ENCODE measurements around the gene RAB21. TPM values are rescaled to one million over a fixed set of nuclear protein-coding genes. Genes with fewer than 3 reads are reported as not detected.

The RAB21 gene, protein sequence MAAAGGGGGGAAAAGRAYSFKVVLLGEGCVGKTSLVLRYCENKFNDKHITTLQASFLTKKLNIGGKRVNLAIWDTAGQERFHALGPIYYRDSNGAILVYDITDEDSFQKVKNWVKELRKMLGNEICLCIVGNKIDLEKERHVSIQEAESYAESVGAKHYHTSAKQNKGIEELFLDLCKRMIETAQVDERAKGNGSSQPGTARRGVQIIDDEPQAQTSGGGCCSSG
- 170 TPM for total RNA-seq
- long read RNA-seq, full-length matches to known transcripts = 166 of 179 reads
- long read RNA-seq, partial matches to known transcripts = 1 of 179 reads
- long read RNA-seq, other reads (novel, unspliced or antisense) = 12 of 179 reads

DNA sequence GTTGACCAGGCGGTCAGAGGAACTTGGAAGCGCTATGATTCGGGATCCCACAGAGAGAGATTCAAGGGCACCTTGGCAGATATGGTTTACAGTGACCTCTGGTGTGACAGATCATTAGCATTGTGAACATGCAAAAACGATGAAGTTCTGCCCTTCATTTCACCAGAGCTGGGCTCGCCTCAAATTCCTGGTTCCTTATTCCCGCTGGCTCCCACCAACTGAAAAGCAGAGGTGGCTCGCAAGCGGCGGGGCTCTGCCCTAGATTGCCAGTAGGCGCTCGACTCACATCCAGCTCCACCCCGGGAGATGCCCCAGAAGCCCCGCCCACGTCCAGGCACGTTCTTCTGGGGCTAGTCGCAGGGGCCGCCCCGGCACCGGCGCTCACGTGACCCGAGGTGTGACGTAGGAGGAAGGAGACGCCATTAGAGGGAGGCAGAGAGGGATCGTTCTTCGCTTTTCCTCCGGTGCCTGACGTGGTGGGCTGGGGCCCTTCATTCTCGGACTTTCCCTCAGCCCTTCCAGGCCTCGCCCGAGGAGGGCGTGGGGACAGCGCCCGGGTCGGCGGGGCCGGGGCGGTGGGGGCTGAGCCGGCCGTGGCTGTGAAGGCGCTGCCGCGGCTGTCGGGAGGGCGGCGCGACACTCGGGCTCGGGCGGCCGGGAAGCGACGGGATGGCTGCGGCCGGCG is at the start of gene RAB21:
Gene RAB21, plus strand, starts transcription at position 403 of the 685 bp plus-strand sequence. Its CDS starts 267 bp downstream, at position 670.
- peak; percentile 96 for DNase-seq
- TF ChIP-seq, protein P1, sequence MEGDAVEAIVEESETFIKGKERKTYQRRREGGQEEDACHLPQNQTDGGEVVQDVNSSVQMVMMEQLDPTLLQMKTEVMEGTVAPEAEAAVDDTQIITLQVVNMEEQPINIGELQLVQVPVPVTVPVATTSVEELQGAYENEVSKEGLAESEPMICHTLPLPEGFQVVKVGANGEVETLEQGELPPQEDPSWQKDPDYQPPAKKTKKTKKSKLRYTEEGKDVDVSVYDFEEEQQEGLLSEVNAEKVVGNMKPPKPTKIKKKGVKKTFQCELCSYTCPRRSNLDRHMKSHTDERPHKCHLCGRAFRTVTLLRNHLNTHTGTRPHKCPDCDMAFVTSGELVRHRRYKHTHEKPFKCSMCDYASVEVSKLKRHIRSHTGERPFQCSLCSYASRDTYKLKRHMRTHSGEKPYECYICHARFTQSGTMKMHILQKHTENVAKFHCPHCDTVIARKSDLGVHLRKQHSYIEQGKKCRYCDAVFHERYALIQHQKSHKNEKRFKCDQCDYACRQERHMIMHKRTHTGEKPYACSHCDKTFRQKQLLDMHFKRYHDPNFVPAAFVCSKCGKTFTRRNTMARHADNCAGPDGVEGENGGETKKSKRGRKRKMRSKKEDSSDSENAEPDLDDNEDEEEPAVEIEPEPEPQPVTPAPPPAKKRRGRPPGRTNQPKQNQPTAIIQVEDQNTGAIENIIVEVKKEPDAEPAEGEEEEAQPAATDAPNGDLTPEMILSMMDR (IDR thresholded peaks at IDR 0.05; ENCODE audit: borderline replicate concordance) = peak; percentile 49
- H3K4me3 ChIP-seq = peak within 1 kb of the TSS; percentile 89
- H3K9me3 ChIP-seq (replicated peaks) = peaks cover 17% of the 10 kb centered on the region
- peaks cover 52% of the 10 kb centered on the region for H3K4me1 ChIP-seq
- intact Hi-C loops (cut with micrococcal nuclease) = loop anchor here (10.0 kb wide), 1 partner anchor 110 kb away; no protein-coding TSS in a partner anchor
- peaks cover 23% of the 10 kb centered on the region for H3K36me3 ChIP-seq
- H3K27me3 ChIP-seq (ENCODE audit: low read depth) = peaks cover 6% of the 10 kb centered on the region
- H3K27ac ChIP-seq (replicated peaks) = peak within 1 kb of the TSS; percentile 94

DNA sequence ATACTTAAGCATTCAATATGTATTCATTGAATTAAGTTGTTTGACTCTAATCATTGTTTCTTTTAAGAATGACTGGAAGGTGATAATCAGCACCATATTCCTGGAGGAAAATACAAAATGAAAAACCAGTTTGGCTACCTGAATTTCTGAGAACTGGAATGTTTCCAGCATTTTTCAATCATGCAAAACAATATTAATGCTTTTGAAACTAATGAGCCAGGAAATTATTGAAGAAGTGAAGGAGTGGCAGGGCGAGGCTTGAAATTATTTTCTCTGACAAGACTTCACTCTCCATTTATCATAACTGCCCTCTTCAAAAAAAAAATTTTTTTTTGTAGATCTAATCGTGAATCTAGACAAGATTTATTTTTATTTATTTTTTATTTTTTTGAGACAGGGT is 49.7 kb upstream of the RAB21 start:
- TF ChIP-seq, protein P1 (IDR thresholded peaks at IDR 0.05; ENCODE audit: borderline replicate concordance) = no peak
- Histone ChIP-seq H3K4me1 (no peaks in the 10 kb centered on the region), H3K36me3 (peaks cover 43% of the 10 kb centered on the region), H3K9me3 (replicated peaks) (no peaks in the 10 kb centered on the region), H3K27me3 (ENCODE audit: low read depth) (no peaks in the 10 kb centered on the region), H3K4me3 (no peak overlapping the region), H3K27ac (replicated peaks) (no peak overlapping the region)
- intact Hi-C loops (cut with micrococcal nuclease) = no loop called here
- no peak for DNase-seq

DNA sequence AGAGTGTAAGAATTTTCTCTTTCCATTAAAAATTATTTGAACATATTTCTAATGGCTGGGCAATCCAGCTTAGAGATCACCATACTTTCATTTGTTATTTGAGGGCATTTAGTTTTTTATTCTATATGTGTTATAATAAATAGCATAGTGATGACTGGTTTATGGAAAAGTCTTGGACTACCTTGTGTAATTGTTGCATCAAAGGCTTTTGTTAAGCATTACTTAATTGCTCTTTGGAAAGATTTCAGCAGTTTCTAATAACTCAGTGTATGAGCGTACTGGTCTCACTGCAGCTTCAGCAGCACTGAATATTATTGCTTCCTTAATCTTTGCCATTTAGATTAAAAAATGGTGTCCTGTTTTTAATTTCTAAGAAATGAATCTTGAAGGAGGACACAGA is 46.0 kb upstream of the RAB21 start:
- intact Hi-C loops (cut with micrococcal nuclease) = no loop called here
- no peak for DNase-seq
- no peak overlapping the region for H3K27ac ChIP-seq (replicated peaks)
- H3K4me3 ChIP-seq = no peak overlapping the region
- TF ChIP-seq, protein P1 (IDR thresholded peaks at IDR 0.05; ENCODE audit: borderline replicate concordance) = no peak
- H3K9me3 ChIP-seq (replicated peaks) = peaks cover 10% of the 10 kb centered on the region
- H3K27me3 ChIP-seq (ENCODE audit: low read depth) = no peaks in the 10 kb centered on the region
- peaks cover 17% of the 10 kb centered on the region for H3K36me3 ChIP-seq
- H3K4me1 ChIP-seq = no peaks in the 10 kb centered on the region

DNA sequence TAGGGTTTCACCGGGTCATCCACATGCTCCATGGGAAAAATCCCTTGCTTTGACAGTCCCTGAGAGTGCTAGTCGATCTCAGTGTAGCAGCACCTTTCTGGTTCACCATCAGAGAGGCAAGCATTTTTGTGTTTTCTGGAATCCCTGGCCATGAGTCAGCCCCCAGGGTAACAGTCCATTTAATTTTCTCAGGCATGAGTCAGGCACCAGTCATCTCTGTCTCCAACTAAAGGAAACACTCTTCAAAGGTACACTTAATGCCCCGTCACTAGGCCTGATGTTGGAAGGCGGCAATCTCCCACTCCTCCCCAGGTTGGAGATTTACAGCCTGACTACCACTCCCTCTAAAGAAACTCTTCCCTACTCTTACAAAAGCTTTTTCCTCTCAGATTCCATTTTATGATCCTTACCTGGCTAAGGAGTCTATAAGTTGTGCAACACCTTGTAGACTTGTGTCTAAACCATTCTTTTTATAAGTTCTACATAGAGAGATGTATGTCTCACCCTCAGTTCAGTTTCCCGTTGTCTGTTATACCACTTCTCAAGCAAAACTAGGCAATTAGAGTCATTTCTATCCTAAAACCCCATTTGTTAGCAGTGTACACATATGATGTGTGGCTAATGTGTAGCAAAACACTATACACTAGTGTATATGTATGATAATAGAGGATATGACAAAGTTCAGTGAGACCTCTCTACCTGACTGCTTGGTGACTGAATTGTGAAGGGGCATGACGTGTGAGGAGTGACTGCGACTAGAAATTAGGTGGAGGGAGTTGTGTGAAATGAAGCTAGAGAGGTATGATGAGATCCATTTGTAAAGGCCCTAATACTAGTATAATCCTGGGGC is 44.2 kb upstream of the RAB21 start:
- H3K36me3 ChIP-seq = peaks cover 7% of the 10 kb centered on the region
- TF ChIP-seq, protein P1 (IDR thresholded peaks at IDR 0.05; ENCODE audit: borderline replicate concordance) = no peak
- H3K4me1 ChIP-seq = no peaks in the 10 kb centered on the region
- H3K27me3 ChIP-seq (ENCODE audit: low read depth) = no peaks in the 10 kb centered on the region
- H3K9me3 ChIP-seq (replicated peaks) = peaks cover 29% of the 10 kb centered on the region
- intact Hi-C loops (cut with micrococcal nuclease) = no loop called here
- DNase-seq = no peak
- no peak overlapping the region for H3K27ac ChIP-seq (replicated peaks)
- H3K4me3 ChIP-seq = no peak overlapping the region

DNA sequence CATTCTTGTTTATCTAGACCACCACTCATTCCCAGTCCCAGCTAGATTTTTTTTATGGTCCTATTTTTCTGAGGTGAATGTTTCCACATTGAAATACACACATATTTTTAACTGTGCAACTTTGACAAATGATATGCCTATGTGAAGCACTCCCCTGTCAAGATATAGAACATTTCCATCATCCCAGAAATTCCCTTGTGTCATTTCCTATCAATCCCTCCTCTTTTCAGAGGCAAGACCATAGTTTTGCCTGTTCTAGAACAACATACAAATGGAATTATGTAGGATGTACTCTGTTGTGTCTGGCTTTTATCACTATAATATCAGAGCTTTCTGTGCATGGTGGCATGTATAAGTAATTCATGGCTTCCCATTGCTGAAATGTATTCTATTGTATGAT is 36.1 kb upstream of the RAB21 start:
- H3K4me1 ChIP-seq = peaks cover 3% of the 10 kb centered on the region
- intact Hi-C loops (cut with micrococcal nuclease) = no loop called here
- no peak overlapping the region for H3K4me3 ChIP-seq
- H3K9me3 ChIP-seq (replicated peaks) = peaks cover 21% of the 10 kb centered on the region
- TF ChIP-seq, protein P1 (IDR thresholded peaks at IDR 0.05; ENCODE audit: borderline replicate concordance) = no peak
- no peak for DNase-seq
- no peaks in the 10 kb centered on the region for H3K36me3 ChIP-seq
- no peak overlapping the region for H3K27ac ChIP-seq (replicated peaks)
- no peaks in the 10 kb centered on the region for H3K27me3 ChIP-seq (ENCODE audit: low read depth)
